ENCODE measurements around the gene PARS2. TPM values are rescaled to one million over a fixed set of nuclear protein-coding genes. Genes with fewer than 3 reads are reported as not detected.

Gene PARS2
- total RNA-seq, 1 experiment from 2014 or later = 10.2 TPM

DNA sequence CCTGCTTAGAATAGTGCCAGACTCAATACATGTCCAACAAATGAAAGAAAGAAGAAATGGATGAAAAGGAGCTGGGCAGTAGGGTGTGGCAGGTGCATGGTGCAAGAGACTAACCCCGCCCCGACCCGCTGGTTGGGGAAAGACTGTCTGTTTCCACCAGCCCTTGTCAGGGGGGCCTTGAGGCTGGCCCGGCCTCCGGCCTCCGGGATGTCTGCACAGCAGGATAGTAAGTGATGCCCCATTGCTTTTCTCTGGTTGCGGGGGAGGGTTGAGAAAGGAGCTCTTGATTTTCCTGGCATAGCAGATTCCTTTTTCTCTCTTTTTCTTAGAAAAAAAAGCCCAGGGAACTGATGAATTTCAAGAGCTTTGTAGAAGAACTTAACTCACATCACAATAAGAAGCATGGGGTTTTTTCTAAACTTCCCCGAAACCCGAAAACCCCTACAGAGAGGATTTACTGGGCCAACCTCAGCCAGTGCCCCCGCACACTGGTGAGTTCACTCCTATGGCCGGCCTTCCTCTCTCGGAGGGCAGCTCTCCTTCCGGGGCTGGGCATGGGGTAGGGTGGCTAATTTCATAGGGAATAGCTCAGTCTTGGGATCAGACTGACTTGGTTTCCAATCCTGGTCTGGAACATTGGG lies 49.3 kb upstream of the PARS2 start:
- Histone ChIP-seq H2BK12ac (ENCODE audit: insufficient read length, low read depth, low read length) (no peak overlapping the region), H4K20me1 (ENCODE audit: control insufficient read depth, insufficient read depth, insufficient read length) (no peaks in the 10 kb centered on the region), H3K56ac (ENCODE audit: insufficient read length, low read depth, low read length) (no peak overlapping the region), H3K4ac (ENCODE audit: low read depth, low read length) (no peak overlapping the region), H3K18ac (ENCODE audit: insufficient read length, low read depth, low read length) (no peak overlapping the region), H3K9me3 (ENCODE audit: control insufficient read depth, low read depth, low read length) (no peaks in the 10 kb centered on the region), H2BK5ac (ENCODE audit: insufficient read length, low read length) (no peak overlapping the region), H3K79me2 (ENCODE audit: insufficient read depth, low read length) (no peaks in the 10 kb centered on the region), H3K9ac (ENCODE audit: extremely low read depth, insufficient read length, low read length) (no peak overlapping the region), H2BK120ac (ENCODE audit: low read depth, low read length, poor library complexity, severe bottlenecking) (no peak overlapping the region), H3K23ac (ENCODE audit: insufficient read length, low read depth, low read length) (no peak overlapping the region), H3K23me2 (ENCODE audit: insufficient read length, low read depth, low read length, poor library complexity, severe bottlenecking) (no peaks in the 10 kb centered on the region), H3K4me2 (ENCODE audit: insufficient read depth, insufficient read length, low read length) (no peak overlapping the region), H3K79me1 (ENCODE audit: insufficient read depth, low read depth, low read length, poor library complexity, severe bottlenecking) (no peaks in the 10 kb centered on the region), H4K8ac (replicated peaks; ENCODE audit: insufficient read length, low read depth, low read length) (no peak overlapping the region), H3K14ac (ENCODE audit: insufficient read depth, low read length) (no peak overlapping the region), H2BK15ac (ENCODE audit: low read depth, low read length) (no peak overlapping the region), H2BK20ac (ENCODE audit: low read depth, low read length, poor library complexity, severe bottlenecking) (no peak overlapping the region), H3T11ph (ENCODE audit: low read length) (no peak overlapping the region), H4K5ac (ENCODE audit: insufficient read length, low read depth, low read length) (no peak overlapping the region), H3K27me3 (ENCODE audit: insufficient read depth, low read length) (no peaks in the 10 kb centered on the region), H3K27ac (ENCODE audit: insufficient read length, low read depth, low read length) (no peak overlapping the region), H4K91ac (ENCODE audit: insufficient read length, low read depth, low read length) (no peak overlapping the region), H2AK5ac (ENCODE audit: insufficient read length, low read length) (no peak overlapping the region), H2AFZ (ENCODE audit: low read length) (no peak overlapping the region), H3K4me1 (ENCODE audit: insufficient read depth, low read length) (peaks cover 6% of the 10 kb centered on the region; the same call in 1 of the 2 replicates)
- TF ChIP-seq, protein P1, sequence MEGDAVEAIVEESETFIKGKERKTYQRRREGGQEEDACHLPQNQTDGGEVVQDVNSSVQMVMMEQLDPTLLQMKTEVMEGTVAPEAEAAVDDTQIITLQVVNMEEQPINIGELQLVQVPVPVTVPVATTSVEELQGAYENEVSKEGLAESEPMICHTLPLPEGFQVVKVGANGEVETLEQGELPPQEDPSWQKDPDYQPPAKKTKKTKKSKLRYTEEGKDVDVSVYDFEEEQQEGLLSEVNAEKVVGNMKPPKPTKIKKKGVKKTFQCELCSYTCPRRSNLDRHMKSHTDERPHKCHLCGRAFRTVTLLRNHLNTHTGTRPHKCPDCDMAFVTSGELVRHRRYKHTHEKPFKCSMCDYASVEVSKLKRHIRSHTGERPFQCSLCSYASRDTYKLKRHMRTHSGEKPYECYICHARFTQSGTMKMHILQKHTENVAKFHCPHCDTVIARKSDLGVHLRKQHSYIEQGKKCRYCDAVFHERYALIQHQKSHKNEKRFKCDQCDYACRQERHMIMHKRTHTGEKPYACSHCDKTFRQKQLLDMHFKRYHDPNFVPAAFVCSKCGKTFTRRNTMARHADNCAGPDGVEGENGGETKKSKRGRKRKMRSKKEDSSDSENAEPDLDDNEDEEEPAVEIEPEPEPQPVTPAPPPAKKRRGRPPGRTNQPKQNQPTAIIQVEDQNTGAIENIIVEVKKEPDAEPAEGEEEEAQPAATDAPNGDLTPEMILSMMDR (conservative IDR thresholded peaks at IDR 0.05) = no peak
- H3K27me3 Mint-ChIP-seq (ENCODE audit: low read depth) = peaks cover 40% of the 10 kb centered on the region
- peak overlapping the region; percentile 16 to 84 (median 73); a peak in 6 of 7 replicates for H3K27ac Mint-ChIP-seq
- no peaks in the 10 kb centered on the region for H3K9me3 Mint-ChIP-seq
- peak overlapping the region; percentile 16 to 60; a peak in 3 of 5 replicates for H3K4me3 Mint-ChIP-seq
- no peaks in the 10 kb centered on the region for H3K36me3 Mint-ChIP-seq (ENCODE audit: insufficient read depth in 1 of 3, low read depth in 3 of 3)
- DNase-seq = peak; percentile 60
- H3K4me1 Mint-ChIP-seq = peaks cover 46 to 48% of the 10 kb centered on the region in 2 experiments
- no CpG with 5 or more reads among the region's 13 CpGs for WGBS (ENCODE audit: extremely low coverage, insufficient read length, low lambda C conversion rate)
